HepG2 (cell line): Measurements from ENCODE around the gene SAMM50. TPM values are rescaled to one million over a fixed set of nuclear protein-coding genes. Genes with fewer than 3 reads are reported as not detected.

ENCODE experiments used
- ESRRA ChIP-seq: sonication (generic); formaldehyde crosslinking; IDR thresholded peaks from 2 replicates; pipeline ENCODE4 v1.5.1; 2020; ENCODE audit warnings: mild to moderate bottlenecking, low read depth, missing genetic modification reagents
- FOXM1 ChIP-seq: sonication (generic); formaldehyde crosslinking; IDR thresholded peaks from 2 replicates; pipeline ENCODE4 v1.5.0; 2020; ENCODE audit warnings: missing genetic modification reagents
- FOXO4 ChIP-seq: sonication (generic); formaldehyde crosslinking; conservative IDR thresholded peaks from 2 replicates; pipeline ENCODE4 v1.8.1; 2023; ENCODE audit warnings: missing genetic modification reagents
- GPN1 ChIP-seq: sonication (generic); formaldehyde crosslinking; IDR thresholded peaks from 2 replicates; pipeline ENCODE4 v1.5.1; 2020; ENCODE audit warnings: missing genetic modification reagents, borderline replicate concordance
- HINFP ChIP-seq: sonication (generic); formaldehyde crosslinking; IDR thresholded peaks from 2 replicates; pipeline ENCODE4 v1.4.0; 2020; ENCODE audit warnings: low read depth, mild to moderate bottlenecking, missing genetic modification reagents
- HNRNPLL ChIP-seq: fragments of 200-400 bp; formaldehyde crosslinking; IDR thresholded peaks from 2 replicates; pipeline ENCODE4 v1.6.1; 2017; ENCODE audit warnings: mild to moderate bottlenecking, low read depth, low read length; ENCODE audit not compliant: poor library complexity, severe bottlenecking
- KLF6 ChIP-seq: IDR thresholded peaks from 2 replicates; pipeline ENCODE4 v1.8.0; 2016; ENCODE audit warnings: missing biosample characterization, missing genetic modification reagents
- MEIS1 ChIP-seq: sonication (generic); formaldehyde crosslinking; IDR thresholded peaks from 2 replicates; pipeline ENCODE4 v1.9.0; 2021; ENCODE audit warnings: mild to moderate bottlenecking, missing genetic modification reagents, moderate library complexity, borderline replicate concordance
- MLLT10 ChIP-seq: sonication (generic); formaldehyde crosslinking; IDR thresholded peaks from 2 replicates; pipeline ENCODE4 v1.4.0; 2020; ENCODE audit warnings: missing genetic modification reagents
- MTF1 ChIP-seq: sonication (generic); formaldehyde crosslinking; IDR thresholded peaks from 2 replicates; pipeline ENCODE4 v1.5.0; 2020; ENCODE audit warnings: missing genetic modification reagents
- MTF2 ChIP-seq: sonication (generic); formaldehyde crosslinking; IDR thresholded peaks from 2 replicates; pipeline ENCODE4 v1.5.0; 2020; ENCODE audit warnings: missing genetic modification reagents, borderline replicate concordance
- POGZ ChIP-seq: sonication (generic); formaldehyde crosslinking; IDR thresholded peaks from 2 replicates; pipeline ENCODE4 v1.4.0; 2020; ENCODE audit warnings: mild to moderate bottlenecking, missing genetic modification reagents
- REPIN1 ChIP-seq: sonication (generic); formaldehyde crosslinking; IDR thresholded peaks from 2 replicates; pipeline ENCODE4 v1.8.0; 2022; ENCODE audit warnings: missing genetic modification reagents, low read depth, mild to moderate bottlenecking, borderline replicate concordance
- SKIL ChIP-seq: sonication (generic); formaldehyde crosslinking; IDR thresholded peaks from 2 replicates; pipeline ENCODE4 v1.8.0; 2022; ENCODE audit warnings: missing genetic modification reagents, mild to moderate bottlenecking, moderate library complexity, borderline replicate concordance
- ZMYM2 ChIP-seq: sonication (generic); formaldehyde crosslinking; IDR thresholded peaks from 2 replicates; pipeline ENCODE4 v1.8.0; 2022; ENCODE audit warnings: mild to moderate bottlenecking, missing genetic modification reagents
- ZNF639 ChIP-seq: conservative IDR thresholded peaks from 2 replicates; pipeline ENCODE4 v1.6.1; 2018; ENCODE audit warnings: missing genetic modification reagents
- ZSCAN21 ChIP-seq: sonication (generic); formaldehyde crosslinking; IDR thresholded peaks from 2 replicates; pipeline ENCODE4 v1.8.0; 2022; ENCODE audit warnings: mild to moderate bottlenecking, missing genetic modification reagents, moderate library complexity, borderline replicate concordance
- ZSCAN9 ChIP-seq: IDR thresholded peaks from 2 replicates; pipeline ENCODE4 v1.6.1; 2016; ENCODE audit warnings: borderline replicate concordance
- polyA plus RNA-seq, 8 experiments: library from polyadenylated mRNA; depleted of rRNA in 3 of 8; stranded (reverse) in 7 of 8; unstranded in 1 of 8; fragments of >200 nt; fragmentation: Illumina TruSeq in 4 of 8; extraction: Trizol in 4 of 8; gene quantifications; 2 replicates each; pipeline versions ENCODE4 v1.2.1 to v1.2.3, GENCODE V29; 2011 to 2016; ENCODE audit warnings: low read depth in 4 of 8, missing spikeins in 1 of 8, mixed read lengths in 1 of 8; ENCODE audit not compliant: insufficient read depth in 1 of 8
- total RNA-seq, 5 experiments: library from RNA; depleted of rRNA; stranded (reverse); fragments of >200 nt; fragmentation: Illumina TruSeq; extraction: Trizol; gene quantifications; 2 replicates each; pipeline ENCODE4 v1.2.3, GENCODE V29; 2016; ENCODE audit warnings: low read depth in 1 of 5
- TF ChIP-seq, protein P1 (sequence below): sonication (generic); formaldehyde crosslinking; IDR thresholded peaks from 2 replicates; pipeline ENCODE4 v1.5.1; 2020; ENCODE audit warnings: missing genetic modification reagents, mild to moderate bottlenecking, borderline replicate concordance
- TF ChIP-seq, protein P2 (sequence below), 2 experiments: fragments of 450-650 bp in 1 of 2; sonication (generic) in 1 of 2; formaldehyde crosslinking; IDR thresholded peaks; 2 replicates each; pipeline versions ENCODE4 v1.5.0 to v1.8.0; 2020 to 2022; ENCODE audit warnings: mild to moderate bottlenecking in 1 of 2, missing genetic modification reagents in 1 of 2
- TF ChIP-seq, protein P3 (sequence below): sonication (generic); formaldehyde crosslinking; IDR thresholded peaks from 2 replicates; pipeline ENCODE4 v1.8.0; 2022; ENCODE audit warnings: mild to moderate bottlenecking, missing genetic modification reagents, borderline replicate concordance

SAMM50 gene
- total and polyA plus RNA-seq, 2 of the 13 experiments (the other 11 are each of a cell fraction or from before 2014, with no cell fraction given) = 34.7 to 63.4 TPM

GRCh38 chr22:43928468-43928867 lies 26.8 kb upstream of the SAMM50 start (continued):
- TF ChIP-seq, protein P1, sequence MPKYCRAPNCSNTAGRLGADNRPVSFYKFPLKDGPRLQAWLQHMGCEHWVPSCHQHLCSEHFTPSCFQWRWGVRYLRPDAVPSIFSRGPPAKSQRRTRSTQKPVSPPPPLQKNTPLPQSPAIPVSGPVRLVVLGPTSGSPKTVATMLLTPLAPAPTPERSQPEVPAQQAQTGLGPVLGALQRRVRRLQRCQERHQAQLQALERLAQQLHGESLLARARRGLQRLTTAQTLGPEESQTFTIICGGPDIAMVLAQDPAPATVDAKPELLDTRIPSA (CRISPR knock-in tag) = no peak
- TF ChIP-seq, protein P2, sequence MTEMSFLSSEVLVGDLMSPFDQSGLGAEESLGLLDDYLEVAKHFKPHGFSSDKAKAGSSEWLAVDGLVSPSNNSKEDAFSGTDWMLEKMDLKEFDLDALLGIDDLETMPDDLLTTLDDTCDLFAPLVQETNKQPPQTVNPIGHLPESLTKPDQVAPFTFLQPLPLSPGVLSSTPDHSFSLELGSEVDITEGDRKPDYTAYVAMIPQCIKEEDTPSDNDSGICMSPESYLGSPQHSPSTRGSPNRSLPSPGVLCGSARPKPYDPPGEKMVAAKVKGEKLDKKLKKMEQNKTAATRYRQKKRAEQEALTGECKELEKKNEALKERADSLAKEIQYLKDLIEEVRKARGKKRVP (CRISPR knock-in tag; IDR thresholded peaks at IDR 0.05) = no peak
- TF ChIP-seq HINFP (CRISPR knock-in tag) = no peak
- TF ChIP-seq REPIN1 (CRISPR knock-in tag) = peak; percentile 64; the same call in 1 of the 2 replicates
- no peak for TF ChIP-seq GPN1
- TF ChIP-seq ZNF639 (CRISPR knock-in tag) = no peak
- no peak for TF ChIP-seq MTF1 (CRISPR knock-in tag)
- peak; percentile 87 for TF ChIP-seq SKIL (CRISPR knock-in tag)
- TF ChIP-seq, protein P3, sequence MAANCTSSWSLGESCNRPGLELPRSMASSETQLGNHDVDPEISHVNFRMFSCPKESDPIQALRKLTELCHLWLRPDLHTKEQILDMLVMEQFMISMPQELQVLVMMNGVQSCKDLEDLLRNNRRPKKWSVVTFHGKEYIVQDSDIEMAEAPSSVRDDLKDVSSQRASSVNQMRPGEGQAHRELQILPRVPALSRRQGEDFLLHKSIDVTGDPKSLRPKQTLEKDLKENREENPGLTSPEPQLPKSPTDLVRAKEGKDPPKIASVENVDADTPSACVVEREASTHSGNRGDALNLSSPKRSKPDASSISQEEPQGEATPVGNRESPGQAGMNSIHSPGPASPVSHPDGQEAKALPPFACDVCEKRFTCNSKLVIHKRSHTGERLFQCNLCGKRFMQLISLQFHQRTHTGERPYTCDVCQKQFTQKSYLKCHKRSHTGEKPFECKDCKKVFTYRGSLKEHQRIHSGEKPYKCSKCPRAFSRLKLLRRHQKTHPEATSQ (CRISPR knock-in tag) = no peak
- peak; percentile 68; the same call in 1 of the 2 replicates for TF ChIP-seq ZMYM2 (CRISPR knock-in tag)
- TF ChIP-seq KLF6 (CRISPR knock-in tag) = no peak
- no peak for TF ChIP-seq ZSCAN9
- no peak for TF ChIP-seq MLLT10 (CRISPR knock-in tag)
- TF ChIP-seq MTF2 (CRISPR knock-in tag) = no peak
- no peak for TF ChIP-seq FOXM1
- TF ChIP-seq MEIS1 (CRISPR knock-in tag) = no peak
- TF ChIP-seq FOXO4 (CRISPR knock-in tag) = no peak
- no peak for TF ChIP-seq HNRNPLL
- no peak for TF ChIP-seq ZSCAN21
- TF ChIP-seq ESRRA (CRISPR knock-in tag) = peak; percentile 82; the same call in 1 of the 2 replicates
- no peak for TF ChIP-seq POGZ (CRISPR knock-in tag)
